K562 (cell line): ENCODE data around the gene CBX4. TPM values are rescaled to one million over a fixed set of nuclear protein-coding genes. Genes with fewer than 3 reads are reported as not detected.

ENCODE experiments used
- BRD4 ChIP-seq: fragments of 200-600 bp; sonication (generic); IDR thresholded peaks from 2 replicates; pipeline ENCODE4 v1.6.1; 2017; ENCODE audit warnings: inconsistent platforms
- FIP1L1 ChIP-seq: fragments of 200-400 bp; formaldehyde crosslinking; IDR thresholded peaks from 2 replicates; pipeline ENCODE4 v1.6.1; 2018; ENCODE audit warnings: mild to moderate bottlenecking, low read depth, low read length; ENCODE audit not compliant: poor library complexity, severe bottlenecking
- FOXM1 ChIP-seq, 2 experiments: fragments of 450-650 bp in 1 of 2; sonication (generic) in 1 of 2; formaldehyde crosslinking in 1 of 2; IDR thresholded peaks; 2 replicates each; pipeline versions ENCODE4 v1.6.1 to v1.9.0; 2017 to 2022; ENCODE audit warnings: low read depth in 2 of 2, mild to moderate bottlenecking in 2 of 2, missing genetic modification reagents in 1 of 2, moderate library complexity in 1 of 2
- HMGXB4 ChIP-seq: sonication (generic); formaldehyde crosslinking; IDR thresholded peaks from 2 replicates; pipeline ENCODE4 v1.8.1; 2023; ENCODE audit warnings: mild to moderate bottlenecking, missing genetic modification reagents
- REST ChIP-seq, 2 experiments: fragments of 450-650 bp; formaldehyde crosslinking in 1 of 2; IDR thresholded peaks; 2 replicates each; pipeline versions ENCODE4 v1.4.0 to v1.6.1; 2014 to 2020; ENCODE audit warnings: mild to moderate bottlenecking in 2 of 2, borderline replicate concordance in 1 of 2, low read depth in 1 of 2
- RUNX1 ChIP-seq: sonication (generic); IDR thresholded peaks from 2 replicates; pipeline ENCODE4 v1.6.1; 2016; ENCODE audit warnings: antibody characterized with exemption, low read depth
- SP1 ChIP-seq: sonication (generic); formaldehyde crosslinking; IDR thresholded peaks from 2 replicates; pipeline ENCODE4 v1.8.1; 2022; ENCODE audit warnings: mild to moderate bottlenecking, missing genetic modification reagents
- SREBF1 ChIP-seq: fragments of 150-350 bp; IDR thresholded peaks from 2 replicates; pipeline ENCODE4 v1.6.1; 2014; ENCODE audit warnings: antibody characterized with exemption, low read depth, low read length, borderline replicate concordance
- SRF ChIP-seq, 2 experiments: fragments of 250-450, 450-650 bp in 1 of 2; sonication (Bioruptor Pico) in 1 of 2; sonication (generic) in 1 of 2; formaldehyde crosslinking; IDR thresholded peaks; 2 replicates each; pipeline versions ENCODE4 v1.5.0 to v1.5.1; 2020 to 2022; ENCODE audit warnings: mild to moderate bottlenecking in 1 of 2, missing genetic modification reagents in 1 of 2
- ZBTB7A ChIP-seq: IDR thresholded peaks from 2 replicates; pipeline ENCODE4 v1.6.1; 2011; ENCODE audit warnings: low read depth, mild to moderate bottlenecking, low read length, moderate library complexity, borderline replicate concordance; ENCODE audit not compliant: control insufficient read depth
- ZNF512 ChIP-seq: IDR thresholded peaks from 2 replicates; pipeline ENCODE4 v1.6.1; 2016; ENCODE audit warnings: missing genetic modification characterization, missing compliant biosample characterization
- ZNF696 ChIP-seq: fragments of 250-450 bp; sonication (Bioruptor Pico); conservative IDR thresholded peaks from 2 replicates; pipeline ENCODE4 v1.4.0; 2020; ENCODE audit warnings: mild to moderate bottlenecking, moderate library complexity
- polyA plus RNA-seq, 8 experiments: library from polyadenylated mRNA; depleted of rRNA in 4 of 8; stranded (reverse) in 5 of 8; unstranded in 3 of 8; fragments of >200 nt; fragmentation: Nextera tagmentation in 2 of 8; fragmentation: Illumina TruSeq in 1 of 8; extraction: Ambion mirVana in 2 of 8; extraction: Trizol in 1 of 8; gene quantifications; 2 replicates each; pipeline versions ENCODE4 v1.2.1 to v1.2.3, GENCODE V29; 2011 to 2014; ENCODE audit warnings: inconsistent platforms in 1 of 8, missing spikeins in 1 of 8
- total RNA-seq, 7 experiments: library from RNA; depleted of rRNA in 6 of 7; stranded (reverse); fragments of >200 nt in 6 of 7; fragmentation: Illumina TruSeq in 2 of 7; extraction: Trizol in 2 of 7; gene quantifications; 2 replicates each; pipeline versions ENCODE4 v1.2.1 to v1.2.3, GENCODE V29; 2011 to 2021; ENCODE audit warnings: low replicate concordance in 1 of 7

CBX4 gene
- total and polyA plus RNA-seq, 9 of the 15 experiments (the other 6 are each of a cell fraction or from before 2014, with no cell fraction given): 0.98 to 50.5 (median 10.0) TPM

GRCh38 chr17:79811011-79811867, 28.0 kb downstream of the CBX4 start (continued):
- TF ChIP-seq REST (IDR thresholded peaks at IDR 0.05; ENCODE audit: borderline replicate concordance): peak; percentile 77
- no peak for TF ChIP-seq REST (CRISPR knock-in tag; IDR thresholded peaks at IDR 0.05; ENCODE audit: low read depth)
- peak; percentile 98 for TF ChIP-seq ZBTB7A
- TF ChIP-seq BRD4: peak; percentile 57; the same call in 1 of the 2 replicates
- no peak for TF ChIP-seq FOXM1 (IDR thresholded peaks at IDR 0.05; ENCODE audit: low read depth)
- TF ChIP-seq FOXM1 (CRISPR knock-in tag; IDR thresholded peaks at IDR 0.05; ENCODE audit: low read depth): no peak
- TF ChIP-seq ZNF512 (tag): no peak
- no peak for TF ChIP-seq ZNF696 (CRISPR knock-in tag)
- no peak for TF ChIP-seq RUNX1
- TF ChIP-seq HMGXB4: peak; percentile 62; the same call in 1 of the 2 replicates
- peak; percentile 69 for TF ChIP-seq SP1 (CRISPR knock-in tag)
- no peak for TF ChIP-seq SREBF1
- peak in 1 of 2 experiments; percentile 68; a peak in 1 of 4 replicates for TF ChIP-seq SRF (CRISPR knock-in tag; IDR thresholded peaks at IDR 0.05)
- peak; percentile 77 for TF ChIP-seq FIP1L1
